GM12864 (cell line): ENCODE data around the gene SON.

Source experiments
- DNase-seq: peaks from one replicate; pipeline ENCODE4 v3.0.0-alpha.2; 2011; ENCODE audit warnings: low read depth
- H3K4me3 ChIP-seq: 2 replicates; pipeline ENCODE4 v1.5.1; 2011; ENCODE audit warnings: mild to moderate bottlenecking, low read depth, low read length, control low read depth
- TF ChIP-seq, protein P1 (sequence below): IDR thresholded peaks from 2 replicates; pipeline ENCODE4 v1.5.1; 2011; ENCODE audit warnings: low read depth, mild to moderate bottlenecking, moderate library complexity, low read length, control low read depth, inconsistent platforms; ENCODE audit errors: missing control alignments

SON gene

DNA sequence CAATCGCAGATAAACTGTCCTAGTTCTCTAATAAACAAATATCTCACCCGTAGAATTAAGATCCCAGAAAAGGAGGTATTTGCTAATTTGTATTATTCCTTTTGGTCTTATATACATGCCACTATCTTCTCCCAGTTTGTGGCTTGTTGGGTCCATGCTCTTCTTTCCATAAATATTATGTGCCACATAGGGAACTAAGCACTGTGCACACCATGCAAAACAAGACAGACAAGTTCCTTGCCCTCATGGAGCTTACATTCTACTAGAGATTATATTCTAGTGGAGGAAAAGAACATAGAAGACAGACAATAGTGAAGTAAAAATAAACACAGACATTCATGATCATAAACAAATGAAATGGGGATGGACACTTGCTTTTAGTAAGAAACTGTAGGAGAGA is 5.6 kb upstream of the SON start:
- no peak for DNase-seq
- TF ChIP-seq, protein P1, sequence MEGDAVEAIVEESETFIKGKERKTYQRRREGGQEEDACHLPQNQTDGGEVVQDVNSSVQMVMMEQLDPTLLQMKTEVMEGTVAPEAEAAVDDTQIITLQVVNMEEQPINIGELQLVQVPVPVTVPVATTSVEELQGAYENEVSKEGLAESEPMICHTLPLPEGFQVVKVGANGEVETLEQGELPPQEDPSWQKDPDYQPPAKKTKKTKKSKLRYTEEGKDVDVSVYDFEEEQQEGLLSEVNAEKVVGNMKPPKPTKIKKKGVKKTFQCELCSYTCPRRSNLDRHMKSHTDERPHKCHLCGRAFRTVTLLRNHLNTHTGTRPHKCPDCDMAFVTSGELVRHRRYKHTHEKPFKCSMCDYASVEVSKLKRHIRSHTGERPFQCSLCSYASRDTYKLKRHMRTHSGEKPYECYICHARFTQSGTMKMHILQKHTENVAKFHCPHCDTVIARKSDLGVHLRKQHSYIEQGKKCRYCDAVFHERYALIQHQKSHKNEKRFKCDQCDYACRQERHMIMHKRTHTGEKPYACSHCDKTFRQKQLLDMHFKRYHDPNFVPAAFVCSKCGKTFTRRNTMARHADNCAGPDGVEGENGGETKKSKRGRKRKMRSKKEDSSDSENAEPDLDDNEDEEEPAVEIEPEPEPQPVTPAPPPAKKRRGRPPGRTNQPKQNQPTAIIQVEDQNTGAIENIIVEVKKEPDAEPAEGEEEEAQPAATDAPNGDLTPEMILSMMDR = no peak
- H3K4me3 ChIP-seq = no peak overlapping the region

DNA sequence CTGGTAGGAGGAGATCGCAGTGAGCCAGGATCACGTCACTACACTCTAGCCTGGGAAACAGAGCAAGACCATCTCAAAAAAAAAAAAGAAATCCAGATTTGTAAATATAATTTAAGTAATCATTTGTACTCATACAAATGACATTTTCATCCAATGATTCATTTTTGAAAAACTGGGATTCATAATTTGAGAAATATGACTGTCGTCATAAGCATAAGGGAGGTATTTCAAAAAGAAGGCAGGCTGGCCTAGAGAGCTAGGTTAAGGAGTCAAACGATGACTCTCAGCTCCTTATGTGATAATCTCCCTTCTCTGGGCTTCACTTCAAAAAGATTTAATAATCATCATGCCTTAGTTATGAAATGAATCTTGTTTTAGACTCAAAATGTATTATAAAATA is 3.2 kb upstream of the SON start:
- TF ChIP-seq, protein P1 = no peak
- DNase-seq = no peak
- H3K4me3 ChIP-seq = no peak overlapping the region

DNA sequence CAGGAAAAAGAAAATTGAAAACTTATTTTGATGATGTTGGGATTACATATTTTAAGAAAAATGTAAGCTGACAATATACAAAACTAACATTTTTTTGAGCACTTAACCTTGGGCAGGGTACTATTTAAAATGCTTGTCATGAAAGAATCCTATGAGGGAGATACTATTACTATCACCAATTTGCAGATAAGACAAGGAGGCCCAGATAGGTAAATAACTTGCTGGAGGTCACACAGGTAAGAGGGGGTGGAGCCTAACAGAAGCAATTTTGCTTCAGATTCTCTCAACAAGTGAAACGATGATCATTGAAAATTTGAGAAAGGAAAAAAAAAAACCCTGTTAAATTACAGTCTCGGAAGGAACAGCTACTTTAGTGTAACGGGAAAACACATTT is 2.1 kb upstream of the SON start:
- H3K4me3 ChIP-seq = peak overlapping the region; percentile 68; the same call in 1 of the 2 replicates
- DNase-seq = no peak
- TF ChIP-seq, protein P1 = no peak

DNA sequence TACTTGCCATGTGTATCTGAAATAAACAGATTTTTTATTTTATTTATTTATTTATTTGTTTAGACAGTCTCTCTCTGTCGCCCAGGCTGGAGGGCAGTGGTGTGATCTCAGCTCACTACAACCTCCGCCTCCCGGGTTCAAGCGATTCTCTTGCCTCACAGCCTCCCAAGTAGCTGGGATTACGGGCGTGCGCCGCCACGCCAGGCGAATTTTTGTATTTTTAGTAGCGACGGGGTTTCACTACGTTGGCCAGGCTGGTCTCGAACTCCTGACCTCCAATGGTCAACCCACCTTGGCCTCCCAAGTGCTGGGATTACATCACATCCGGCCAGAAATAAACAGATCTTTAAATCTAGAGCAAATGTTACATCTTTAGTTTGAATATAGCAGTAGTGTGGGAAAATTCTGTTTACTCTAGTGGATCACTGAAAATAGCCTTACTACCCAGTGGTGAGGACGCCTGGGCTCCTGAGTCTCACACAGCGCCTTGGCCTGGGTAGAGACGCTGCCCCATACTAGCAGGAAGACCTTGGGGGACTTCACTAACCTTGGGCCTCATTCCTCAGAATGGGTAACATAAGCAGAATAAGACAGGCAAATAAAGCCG is 1.6 kb upstream of the SON start:
- no peak for DNase-seq
- peak overlapping the region; percentile 68 for H3K4me3 ChIP-seq
- TF ChIP-seq, protein P1 = no peak

DNA sequence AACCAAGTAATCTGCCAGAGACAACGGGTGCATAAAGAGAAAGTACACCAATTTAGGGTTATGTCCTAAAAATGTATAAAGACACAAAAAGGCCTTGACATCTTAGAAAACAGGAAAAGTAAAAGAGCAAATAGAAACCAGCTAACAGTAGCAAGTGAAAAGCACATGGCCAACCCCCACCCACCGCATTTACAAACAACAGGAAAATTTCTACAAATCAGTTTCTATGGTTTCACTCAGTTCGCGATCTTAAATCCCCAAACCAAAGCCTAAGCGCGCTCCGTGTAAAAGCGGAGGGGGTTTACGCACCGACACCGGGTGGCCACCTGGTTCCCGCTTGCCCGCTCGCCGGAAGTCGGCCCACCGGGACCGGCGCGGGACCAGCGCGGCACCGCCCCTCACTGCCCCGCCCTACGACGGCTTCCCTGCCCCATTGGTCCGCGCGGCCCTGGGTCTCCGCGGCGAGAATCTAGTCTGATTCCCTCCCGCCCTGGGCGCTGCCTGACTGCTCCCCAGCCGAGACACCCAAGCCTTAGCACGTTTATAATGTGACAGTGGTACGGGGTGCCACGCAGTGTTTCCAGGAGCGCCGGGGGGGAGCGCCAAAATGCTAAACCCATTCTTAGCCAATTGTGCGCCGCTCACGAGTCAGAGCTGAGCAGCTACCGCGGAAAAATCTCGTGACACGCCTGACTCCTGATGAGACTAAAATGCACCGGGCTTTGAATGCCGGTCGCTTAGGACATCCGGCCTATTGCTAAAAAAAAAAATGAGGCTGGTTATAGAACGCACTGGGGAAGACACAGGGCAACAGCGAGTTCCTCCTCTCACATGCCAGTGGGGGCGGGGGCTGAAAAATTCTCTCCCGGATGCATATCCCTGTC is 840 bp upstream of the SON start, which contains the start of gene GART:
GART (minus strand) TSS at position 362 of the 884 bp plus-strand sequence. CDS start 2,802 bp downstream, outside the sequence.
- H3K4me3 ChIP-seq = peak within 1 kb of the TSS; percentile 68
- TF ChIP-seq, protein P1 = no peak
- no peak for DNase-seq

DNA sequence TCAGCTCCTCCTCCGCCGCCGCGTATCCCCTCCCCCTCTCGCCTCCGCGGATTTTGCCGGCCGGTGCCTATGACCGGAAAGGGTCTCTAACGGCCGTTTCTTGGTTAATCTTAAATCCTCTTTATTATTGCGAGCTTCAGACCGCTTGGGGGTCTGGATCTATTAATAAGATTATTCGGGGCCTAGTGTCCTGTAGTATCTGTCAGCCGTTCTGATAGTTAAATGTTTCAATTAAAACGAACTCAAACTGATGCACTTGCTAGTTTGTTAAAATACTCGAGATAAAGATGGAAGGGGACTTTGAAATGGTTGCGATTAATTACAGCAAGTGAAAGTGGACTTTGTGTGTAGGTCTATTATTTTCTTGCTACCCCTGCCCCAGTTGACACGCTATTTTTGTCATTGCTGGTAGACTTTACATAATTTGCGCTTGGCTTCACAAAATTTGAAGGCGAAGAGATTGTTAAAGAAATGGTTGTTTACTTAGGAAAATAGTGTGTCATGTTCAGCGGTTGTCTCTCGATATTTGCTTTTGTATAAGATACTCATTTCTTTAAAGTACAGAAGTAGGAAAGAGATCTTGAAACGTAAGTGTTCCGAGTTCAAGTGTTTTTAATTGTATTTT is 779 bp downstream of the SON start:
- DNase-seq = no peak
- H3K4me3 ChIP-seq = peak overlapping the region; percentile 68
- TF ChIP-seq, protein P1 = no peak
